ENCODE measurements around the gene SPRY4. TPM values are rescaled to one million over a fixed set of nuclear protein-coding genes. Genes with fewer than 3 reads are reported as not detected.

SPRY4 gene
- 10 to 100 TPM; 30.4 to 81.2 (median 43.3) TPM for total RNA-seq

DNA sequence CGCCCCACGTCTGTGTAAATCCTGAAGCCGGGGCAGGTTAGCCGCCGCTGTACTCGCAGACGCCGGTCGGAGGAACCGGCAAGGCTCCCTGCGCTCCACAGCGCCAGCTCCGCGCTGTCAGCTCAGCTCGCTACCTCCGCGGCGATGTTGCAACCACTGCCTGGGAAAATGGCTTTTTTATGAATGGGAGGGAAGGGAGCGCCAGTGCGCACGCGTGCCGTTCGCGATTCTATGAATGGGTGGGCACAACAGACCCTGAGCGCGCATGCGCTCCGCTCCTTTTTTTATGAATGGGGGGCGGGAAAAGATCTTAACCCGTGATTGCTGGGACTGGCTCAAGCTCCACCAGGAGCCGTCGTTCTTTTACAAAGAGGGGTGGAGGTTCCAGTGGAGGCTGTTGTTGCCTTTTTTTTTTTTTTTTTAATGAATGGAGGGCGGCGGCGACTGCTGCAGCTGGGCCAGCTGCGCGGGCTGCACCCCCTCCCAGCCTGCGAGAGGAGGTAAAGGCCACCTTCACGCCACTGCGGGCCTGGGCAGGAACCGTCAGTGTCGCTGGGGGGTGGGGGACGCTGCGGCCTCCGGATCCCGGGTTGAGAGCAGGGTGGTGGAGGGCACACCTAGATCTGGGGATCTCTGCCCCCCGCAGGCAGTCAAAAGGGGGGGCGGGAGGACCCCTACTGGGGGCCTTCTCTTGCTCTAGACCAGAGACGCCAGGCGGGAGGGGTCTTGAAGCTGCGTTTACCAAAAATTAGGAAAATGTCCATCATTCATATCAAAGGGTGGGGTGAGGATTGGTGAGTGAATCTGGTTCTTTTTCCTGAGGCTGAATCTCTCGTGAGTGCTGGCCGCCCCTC, at the start of gene SPRY4:
Gene SPRY4 (minus strand): TSS at position 151 of the 854 bp plus-strand sequence. CDS start 9,913 bp downstream, outside the sequence.
- peak; percentile 83 to 91 for ATAC-seq (ENCODE audit: low FRiP score in 2 of 2)
- peaks cover 30 to 51% (median 39%) of the 10 kb centered on the region in 4 donors for H3K4me1 ChIP-seq

DNA sequence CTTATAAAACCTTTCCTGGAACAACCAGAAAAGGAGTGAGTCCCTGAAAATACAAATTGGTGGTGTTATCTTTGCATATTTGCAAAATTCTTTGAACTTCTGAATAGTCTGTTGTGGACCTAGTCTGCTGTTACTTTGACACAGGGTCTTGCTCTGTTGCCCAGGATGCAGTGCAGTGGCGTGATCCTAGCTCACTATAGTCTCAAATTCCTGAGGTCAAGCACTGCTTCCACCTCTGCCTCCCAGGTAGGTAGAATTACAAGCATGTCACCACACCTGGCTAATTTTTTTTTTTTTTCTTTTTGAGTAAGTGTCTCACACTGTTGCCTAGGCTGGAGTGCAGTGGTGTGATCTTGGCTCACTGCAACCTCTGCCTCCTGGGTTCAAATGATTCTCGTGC, 43.7 kb upstream of the SPRY4 start:
- TF ChIP-seq POLR2A (IDR thresholded peaks at IDR 0.05) (no peak), EP300 (IDR thresholded peaks at IDR 0.05) (no peak), POLR2AphosphoS5 (IDR thresholded peaks at IDR 0.05) (no peak), CTCF (IDR thresholded peaks at IDR 0.05) (no peak)
- no peaks in the 10 kb centered on the region for H3K9me3 ChIP-seq
- no peak overlapping the region for H3K4me3 ChIP-seq
- no peak overlapping the region for H3K27ac ChIP-seq
- ATAC-seq (ENCODE audit: low FRiP score in 2 of 2): no peak
- WGBS, 2 donors: 81 to 93% methylated on average over 2 of the region's 2 CpGs
- peaks cover 1 to 4% (median 3%) of the 10 kb centered on the region in 4 donors for H3K4me1 ChIP-seq
- DNase-seq: no peak
- no peaks in the 10 kb centered on the region for H3K27me3 ChIP-seq
- H3K36me3 ChIP-seq: no peaks in the 10 kb centered on the region

More for the DNA sequence above, at the start of gene SPRY4:
- no peaks in the 10 kb centered on the region for H3K36me3 ChIP-seq
- peak; percentile 88 to 93 for DNase-seq
- H3K9me3 ChIP-seq: no peaks in the 10 kb centered on the region
- no peak for TF ChIP-seq EP300 (IDR thresholded peaks at IDR 0.05)
- TF ChIP-seq POLR2A (IDR thresholded peaks at IDR 0.05): peak; percentile 8 to 93 (median 72)
- peak in 3 of 6 experiments; percentile 0 to 36 (median 9) for TF ChIP-seq CTCF (IDR thresholded peaks at IDR 0.05)
- TF ChIP-seq POLR2AphosphoS5 (IDR thresholded peaks at IDR 0.05): peak; percentile 97 to 99
- peaks cover 0 to 11% (median 0%) of the 10 kb centered on the region in 4 donors for H3K27me3 ChIP-seq
- H3K4me3 ChIP-seq: peak within 1 kb of the TSS; percentile 69 to 81 (median 80)
- peak within 1 kb of the TSS; percentile 92 to 95 (median 94) for H3K27ac ChIP-seq
- WGBS, 2 donors: 1% methylated on average over 21 to 40 of the region's 54 CpGs

DNA sequence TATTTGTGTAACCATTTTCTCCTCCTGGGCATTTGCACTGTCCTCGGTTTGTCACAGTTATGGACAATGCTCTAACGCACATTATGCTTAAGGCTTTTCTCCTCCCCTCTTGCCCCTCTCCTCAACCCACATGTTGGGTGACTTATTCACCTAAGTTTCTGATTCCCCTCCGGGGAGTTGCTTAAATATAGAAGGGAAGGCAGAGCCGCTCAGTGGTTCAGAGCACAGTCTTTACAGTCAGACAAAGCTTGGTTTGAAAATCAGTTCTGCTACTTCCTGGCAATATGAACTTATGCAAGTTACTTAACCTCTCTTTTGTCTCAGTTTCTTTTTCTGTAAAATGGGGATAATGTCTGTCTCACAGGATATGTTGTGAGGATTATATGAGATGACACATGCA, 41.2 kb upstream of the SPRY4 start:
- no peaks in the 10 kb centered on the region for H3K27me3 ChIP-seq

GRCh38 chr5:142364251-142365145, 39.7 kb upstream of the SPRY4 start:
- DNase-seq (peak; percentile 38 to 39), ATAC-seq (ENCODE audit: low FRiP score in 2 of 2) (no peak)
- no peaks in the 10 kb centered on the region for H3K36me3 ChIP-seq
- 78 to 83% methylated on average over 21 to 23 of the region's 23 CpGs for WGBS, 2 donors
- no peaks in the 10 kb centered on the region for H3K27me3 ChIP-seq
- no peaks in the 10 kb centered on the region for H3K9me3 ChIP-seq
- H3K4me3 ChIP-seq: no peak overlapping the region
- H3K4me1 ChIP-seq: peaks cover 14 to 18% (median 17%) of the 10 kb centered on the region in 4 donors
- TF ChIP-seq EP300 (IDR thresholded peaks at IDR 0.05) (no peak), CTCF (IDR thresholded peaks at IDR 0.05) (no peak), POLR2AphosphoS5 (IDR thresholded peaks at IDR 0.05) (no peak), POLR2A (IDR thresholded peaks at IDR 0.05) (no peak)
- H3K27ac ChIP-seq: peak overlapping the region in 3 of 4 donors; percentile 51 to 83 (median 55)

More for the DNA sequence above, 41.2 kb upstream of the SPRY4 start:
- no peaks in the 10 kb centered on the region for H3K9me3 ChIP-seq
- DNase-seq (no peak), ATAC-seq (ENCODE audit: low FRiP score in 2 of 2) (no peak)
- no peak overlapping the region for H3K4me3 ChIP-seq
- no peak for TF ChIP-seq POLR2A (IDR thresholded peaks at IDR 0.05)
- TF ChIP-seq EP300 (IDR thresholded peaks at IDR 0.05): no peak
- no peak for TF ChIP-seq POLR2AphosphoS5 (IDR thresholded peaks at IDR 0.05)
- no peak for TF ChIP-seq CTCF (IDR thresholded peaks at IDR 0.05)
- peaks cover 14 to 18% (median 17%) of the 10 kb centered on the region in 4 donors for H3K4me1 ChIP-seq
- no peak overlapping the region for H3K27ac ChIP-seq
- 94 to 98% methylated on average over 4 of the region's 4 CpGs for WGBS, 2 donors
- H3K36me3 ChIP-seq: no peaks in the 10 kb centered on the region

Measured in upper lobe of left lung (tissue), 6 donors.